ENCODE results near the gene FBRS.

Gene FBRS

GRCh38 chr16:30678586-30678970 is 20.3 kb downstream of the FBRS start:
- no peak for TF ChIP-seq SIN3A (IDR thresholded peaks at IDR 0.05; ENCODE audit: borderline replicate concordance, insufficient read depth, low read length)

GRCh38 chr16:30680326-30680725 is 22.1 kb downstream of the FBRS start:
- TF ChIP-seq REST (IDR thresholded peaks at IDR 0.05; ENCODE audit: insufficient read depth in 1 of 2, low read depth in 2 of 2, low read length in 2 of 2) (no peak), TAF1 (IDR thresholded peaks at IDR 0.05; ENCODE audit: borderline replicate concordance, insufficient read depth, low read length) (no peak), SIN3A (IDR thresholded peaks at IDR 0.05; ENCODE audit: borderline replicate concordance, insufficient read depth, low read length) (no peak), FOXP2 (optimal IDR thresholded peaks at IDR 0.05; ENCODE audit: borderline replicate concordance, extremely low read depth, extremely low read length, insufficient read depth) (no peak), POLR2AphosphoS5 (IDR thresholded peaks at IDR 0.05; ENCODE audit: low read depth, low read length) (no peak)

- TF ChIP-seq SIN3A (IDR thresholded peaks at IDR 0.05; ENCODE audit: borderline replicate concordance, insufficient read depth, low read length) (no peak), POLR2AphosphoS5 (IDR thresholded peaks at IDR 0.05; ENCODE audit: low read depth, low read length) (no peak), REST (IDR thresholded peaks at IDR 0.05; ENCODE audit: insufficient read depth in 1 of 2, low read depth in 2 of 2, low read length in 2 of 2) (no peak), TAF1 (IDR thresholded peaks at IDR 0.05; ENCODE audit: borderline replicate concordance, insufficient read depth, low read length) (no peak), FOXP2 (optimal IDR thresholded peaks at IDR 0.05; ENCODE audit: borderline replicate concordance, extremely low read depth, extremely low read length, insufficient read depth) (no peak)
Measured at GRCh38 chr16:30688701-30689100, 30.5 kb downstream of the FBRS start.

GRCh38 chr16:30691907-30692306 is 33.7 kb downstream of the FBRS start:
- no peak for TF ChIP-seq TAF1 (IDR thresholded peaks at IDR 0.05; ENCODE audit: borderline replicate concordance, insufficient read depth, low read length)

GRCh38 chr16:30692396-30693064 is 34.3 kb downstream of the FBRS start:
- TF ChIP-seq TAF1 (IDR thresholded peaks at IDR 0.05; ENCODE audit: borderline replicate concordance, insufficient read depth, low read length) (no peak), FOXP2 (optimal IDR thresholded peaks at IDR 0.05; ENCODE audit: borderline replicate concordance, extremely low read depth, extremely low read length, insufficient read depth) (no peak), POLR2AphosphoS5 (IDR thresholded peaks at IDR 0.05; ENCODE audit: low read depth, low read length) (no peak), REST (IDR thresholded peaks at IDR 0.05; ENCODE audit: insufficient read depth in 1 of 2, low read depth in 2 of 2, low read length in 2 of 2) (no peak), SIN3A (IDR thresholded peaks at IDR 0.05; ENCODE audit: borderline replicate concordance, insufficient read depth, low read length) (no peak)

- no peak for TF ChIP-seq SIN3A (IDR thresholded peaks at IDR 0.05; ENCODE audit: borderline replicate concordance, insufficient read depth, low read length)
- TF ChIP-seq POLR2AphosphoS5 (IDR thresholded peaks at IDR 0.05; ENCODE audit: low read depth, low read length), result no peak
- TF ChIP-seq REST (IDR thresholded peaks at IDR 0.05; ENCODE audit: insufficient read depth in 1 of 2, low read depth in 2 of 2, low read length in 2 of 2), result no peak
- TF ChIP-seq TAF1 (IDR thresholded peaks at IDR 0.05; ENCODE audit: borderline replicate concordance, insufficient read depth, low read length), result no peak
- TF ChIP-seq FOXP2 (optimal IDR thresholded peaks at IDR 0.05; ENCODE audit: borderline replicate concordance, extremely low read depth, extremely low read length, insufficient read depth), result no peak
Measured at GRCh38 chr16:30694926-30695693, 36.9 kb downstream of the FBRS start.
